ENCODE results near the gene NXPE4.
"Not testable (repeated sequence)": the region's sequence is repeated elsewhere in the genome, so short reads cannot be mapped to it uniquely, and the experiment has no call there.

NXPE4 gene

DNA sequence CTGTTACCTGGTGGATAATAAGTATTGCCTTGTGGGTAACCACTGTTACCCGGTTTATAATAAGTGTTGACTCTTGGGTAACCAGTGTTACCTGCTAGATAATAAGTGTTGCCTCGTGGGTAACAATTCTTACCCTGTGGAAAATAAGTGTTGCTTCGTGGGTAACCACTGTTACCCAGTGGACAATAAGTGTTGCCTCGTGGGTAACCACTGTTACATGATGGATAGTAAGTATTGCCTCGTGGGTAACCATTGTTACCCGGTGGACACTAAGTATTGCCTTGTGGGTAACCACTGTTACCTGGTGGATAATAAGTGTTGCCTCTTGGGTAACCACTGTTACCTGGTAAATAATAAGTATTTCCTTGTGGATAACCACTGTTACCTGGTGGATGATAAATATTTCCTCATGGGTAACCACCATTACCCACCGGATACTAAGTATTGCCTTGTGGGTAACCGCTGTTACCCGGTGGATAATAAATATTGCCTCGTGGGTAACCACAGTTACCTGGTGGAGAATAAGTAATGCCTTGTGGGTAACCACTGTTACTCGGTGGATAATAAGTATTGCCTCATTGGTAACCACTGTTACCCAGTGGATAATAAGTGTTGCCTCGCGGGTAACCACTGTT is 8.7 kb upstream of the NXPE4 start:
- TF ChIP-seq, protein P1, sequence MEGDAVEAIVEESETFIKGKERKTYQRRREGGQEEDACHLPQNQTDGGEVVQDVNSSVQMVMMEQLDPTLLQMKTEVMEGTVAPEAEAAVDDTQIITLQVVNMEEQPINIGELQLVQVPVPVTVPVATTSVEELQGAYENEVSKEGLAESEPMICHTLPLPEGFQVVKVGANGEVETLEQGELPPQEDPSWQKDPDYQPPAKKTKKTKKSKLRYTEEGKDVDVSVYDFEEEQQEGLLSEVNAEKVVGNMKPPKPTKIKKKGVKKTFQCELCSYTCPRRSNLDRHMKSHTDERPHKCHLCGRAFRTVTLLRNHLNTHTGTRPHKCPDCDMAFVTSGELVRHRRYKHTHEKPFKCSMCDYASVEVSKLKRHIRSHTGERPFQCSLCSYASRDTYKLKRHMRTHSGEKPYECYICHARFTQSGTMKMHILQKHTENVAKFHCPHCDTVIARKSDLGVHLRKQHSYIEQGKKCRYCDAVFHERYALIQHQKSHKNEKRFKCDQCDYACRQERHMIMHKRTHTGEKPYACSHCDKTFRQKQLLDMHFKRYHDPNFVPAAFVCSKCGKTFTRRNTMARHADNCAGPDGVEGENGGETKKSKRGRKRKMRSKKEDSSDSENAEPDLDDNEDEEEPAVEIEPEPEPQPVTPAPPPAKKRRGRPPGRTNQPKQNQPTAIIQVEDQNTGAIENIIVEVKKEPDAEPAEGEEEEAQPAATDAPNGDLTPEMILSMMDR (IDR thresholded peaks at IDR 0.05; ENCODE audit: low read depth, low read length, missing control alignments): no peak
- no peak for DNase-seq (ENCODE audit: extremely low read depth, low read depth)
- no peak overlapping the region for H3K4me3 ChIP-seq (replicated peaks; ENCODE audit: low read depth, low read length)

DNA sequence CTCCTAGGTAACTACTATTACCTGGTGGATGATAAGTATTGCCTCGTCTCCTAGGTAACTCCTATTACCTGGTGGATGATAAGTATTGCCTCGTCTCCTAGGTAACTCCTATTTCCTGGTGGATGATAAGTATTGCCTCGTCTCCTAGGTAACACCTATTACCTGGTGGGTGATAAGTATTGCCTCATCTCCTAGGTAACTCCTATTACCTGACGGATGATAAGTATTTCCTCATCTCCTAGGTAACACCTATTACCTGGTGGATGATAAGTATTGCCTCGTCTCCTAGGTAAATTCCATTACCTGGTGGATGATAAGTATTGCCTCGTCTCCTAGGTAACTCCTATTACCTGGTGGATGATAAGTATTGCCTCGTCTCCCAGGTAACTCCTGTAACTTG is 7.6 kb upstream of the NXPE4 start:
- H3K4me3 ChIP-seq (replicated peaks; ENCODE audit: low read depth, low read length); DNase-seq (ENCODE audit: extremely low read depth, low read depth): not testable (repeated sequence)

- no peak overlapping the region for H3K4me3 ChIP-seq (replicated peaks; ENCODE audit: low read depth, low read length)
- DNase-seq (ENCODE audit: extremely low read depth, low read depth): no peak
- TF ChIP-seq, protein P1 (IDR thresholded peaks at IDR 0.05; ENCODE audit: low read depth, low read length, missing control alignments): no peak
These were observed 2.9 kb upstream of the NXPE4 start for GRCh38 chr11:114598461-114598860.

DNA sequence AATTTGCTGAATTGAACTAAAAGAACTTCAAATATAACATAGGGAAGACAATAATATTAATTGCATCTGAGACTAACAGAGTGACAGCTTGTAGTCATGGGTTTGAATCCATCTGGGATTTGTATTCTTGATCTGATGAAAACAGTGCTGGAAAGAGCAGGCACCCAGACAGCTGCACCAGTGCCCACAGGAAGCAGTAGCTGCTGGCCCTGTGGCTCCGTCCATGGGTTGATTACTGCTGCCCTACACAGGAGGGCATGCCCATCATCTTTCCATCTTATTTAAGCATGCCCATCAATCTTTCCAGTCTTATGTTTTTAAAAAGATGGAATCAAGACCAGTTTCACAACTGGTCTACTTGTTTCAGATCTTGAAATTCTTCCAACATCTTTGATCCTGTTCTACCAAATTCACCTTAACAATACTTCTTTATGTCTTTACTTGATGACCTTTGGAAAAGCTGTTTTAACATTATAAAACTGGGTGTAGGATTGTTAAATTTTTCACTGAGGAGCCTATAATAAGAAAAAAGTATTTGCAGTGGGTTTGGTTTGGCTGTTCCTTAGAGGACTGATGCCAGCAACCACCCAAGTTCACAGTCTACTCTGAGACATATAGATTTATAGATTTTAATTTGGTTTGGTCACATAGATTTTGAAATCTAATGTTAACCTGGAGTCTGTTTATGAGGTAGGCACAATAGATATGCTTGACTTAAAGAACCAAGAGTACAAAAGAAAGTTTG is 761 bp upstream of the NXPE4 start:
- H3K4me3 ChIP-seq (replicated peaks; ENCODE audit: low read depth, low read length): no peak overlapping the region
- no peak for DNase-seq (ENCODE audit: extremely low read depth, low read depth)
- TF ChIP-seq, protein P1 (IDR thresholded peaks at IDR 0.05; ENCODE audit: low read depth, low read length, missing control alignments): no peak

GRCh38 chr11:114594703-114595102 is 883 bp downstream of the NXPE4 start:
- no peak for DNase-seq (ENCODE audit: extremely low read depth, low read depth)
- TF ChIP-seq, protein P1 (IDR thresholded peaks at IDR 0.05; ENCODE audit: low read depth, low read length, missing control alignments): no peak
- no peak overlapping the region for H3K4me3 ChIP-seq (replicated peaks; ENCODE audit: low read depth, low read length)

DNA sequence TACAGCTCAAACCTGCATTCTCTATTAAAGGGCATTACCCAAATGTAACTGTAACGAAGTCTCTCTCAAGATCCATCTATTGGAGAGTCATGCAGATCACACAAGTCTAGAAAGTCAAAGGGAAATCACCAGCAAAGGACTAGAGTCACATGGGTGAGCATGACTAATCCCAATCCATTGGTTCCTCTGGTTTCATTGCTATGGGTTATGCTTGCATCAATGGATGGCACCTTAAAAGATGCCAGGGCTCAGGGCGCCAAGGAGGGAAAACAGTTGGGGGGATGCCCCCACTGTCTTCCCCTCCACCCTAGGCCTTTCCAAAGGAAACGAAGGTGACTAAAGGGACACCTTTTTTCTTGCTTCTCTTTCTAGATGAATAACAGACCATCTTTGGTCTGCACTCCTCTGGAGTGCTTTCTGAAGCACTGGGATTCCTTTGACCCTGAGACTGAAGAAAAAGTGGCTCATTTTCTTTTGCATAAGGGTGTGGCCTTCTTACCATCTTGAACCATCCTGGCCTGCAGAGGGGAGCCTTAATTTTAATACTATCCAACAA is 8.1 kb downstream of the NXPE4 start:
- no peak for DNase-seq (ENCODE audit: extremely low read depth, low read depth)
- TF ChIP-seq, protein P1 (IDR thresholded peaks at IDR 0.05; ENCODE audit: low read depth, low read length, missing control alignments): no peak
- no peak overlapping the region for H3K4me3 ChIP-seq (replicated peaks; ENCODE audit: low read depth, low read length)

DNA sequence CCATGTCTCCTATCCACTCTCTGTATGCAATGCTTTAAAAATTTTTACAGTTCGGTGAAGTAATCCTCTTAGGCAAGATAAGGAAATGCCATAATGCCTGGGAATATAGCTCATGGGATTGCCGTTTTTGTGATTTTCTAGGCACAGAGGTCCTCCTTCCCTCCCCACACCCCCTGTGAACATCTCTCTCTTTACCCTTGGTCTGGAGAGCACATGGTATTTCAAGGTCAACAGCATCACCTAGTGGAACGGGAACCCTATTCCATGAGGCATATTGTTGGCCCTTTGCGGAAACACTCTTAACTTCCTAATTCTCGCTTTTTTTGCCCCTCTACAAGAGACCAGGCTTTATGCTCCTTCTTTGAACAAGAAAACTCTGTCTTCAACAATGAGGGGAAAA is 8.8 kb downstream of the NXPE4 start:
- DNase-seq (ENCODE audit: extremely low read depth, low read depth): no peak
- TF ChIP-seq, protein P1 (IDR thresholded peaks at IDR 0.05; ENCODE audit: low read depth, low read length, missing control alignments): peak; percentile 15
- no peak overlapping the region for H3K4me3 ChIP-seq (replicated peaks; ENCODE audit: low read depth, low read length)
